CD4-positive, alpha-beta T cell treated with Interleukin-2 at 100 ng/mL for 4 hours (primary cell): ENCODE measurements around the gene NTN5.

Experiments
- DNase-seq: peaks from one replicate; pipeline ENCODE4 v3.0.0-alpha.2; 2020; ENCODE audit warnings: low spot score

The NTN5 gene

GRCh38 chr19:48629599-48630295, 43.1 kb downstream of the NTN5 start:
- DNase-seq: no peak

- no peak for DNase-seq
These were observed 43.6 kb downstream of the NTN5 start for GRCh38 chr19:48629297-48629598.

- no peak for DNase-seq
These were observed 44.1 kb downstream of the NTN5 start for GRCh38 chr19:48628486-48629296.

- no peak for DNase-seq
These were observed 44.9 kb downstream of the NTN5 start for GRCh38 chr19:48627865-48628314.

- peak; percentile 56 for DNase-seq
These were observed 45.5 kb downstream of the NTN5 start for GRCh38 chr19:48627201-48627864.

- no peak for DNase-seq
These were observed 46.9 kb downstream of the NTN5 start for GRCh38 chr19:48625891-48626327.

- DNase-seq: no peak
These were observed 47.8 kb downstream of the NTN5 start for GRCh38 chr19:48624791-48625723.

- peak; percentile 97 for DNase-seq
These were observed 48.7 kb downstream of the NTN5 start for GRCh38 chr19:48624067-48624594.

- no peak for DNase-seq
These were observed 49.2 kb downstream of the NTN5 start for GRCh38 chr19:48623556-48624066.

GRCh38 chr19:48619692-48620585, 52.9 kb downstream of the NTN5 start:
- DNase-seq: no peak

GRCh38 chr19:48618916-48619691, 53.7 kb downstream of the NTN5 start, which contains the start of the genes RPL18 and SPHK2:
Gene RPL18, minus strand, starts transcription at chr19:48619178. Its CDS starts 35 bp downstream, at chr19:48619143.
Gene SPHK2, plus strand, starts transcription at chr19:48619506. Its CDS starts 1,009 bp downstream, at chr19:48620515.
- DNase-seq: peak; percentile 98

- no peak for DNase-seq
These were observed 54.4 kb downstream of the NTN5 start for GRCh38 chr19:48618278-48618915.

- DNase-seq: no peak
These were observed 55.5 kb downstream of the NTN5 start for GRCh38 chr19:48617146-48617937.

GRCh38 chr19:48616491-48617056, 56.2 kb downstream of the NTN5 start:
- DNase-seq: no peak

GRCh38 chr19:48616041-48616436, 56.8 kb downstream of the NTN5 start:
- DNase-seq: no peak

GRCh38 chr19:48615231-48616040, 57.4 kb downstream of the NTN5 start:
- no peak for DNase-seq
